ENCODE measurements around the gene MIAT.

DNA sequence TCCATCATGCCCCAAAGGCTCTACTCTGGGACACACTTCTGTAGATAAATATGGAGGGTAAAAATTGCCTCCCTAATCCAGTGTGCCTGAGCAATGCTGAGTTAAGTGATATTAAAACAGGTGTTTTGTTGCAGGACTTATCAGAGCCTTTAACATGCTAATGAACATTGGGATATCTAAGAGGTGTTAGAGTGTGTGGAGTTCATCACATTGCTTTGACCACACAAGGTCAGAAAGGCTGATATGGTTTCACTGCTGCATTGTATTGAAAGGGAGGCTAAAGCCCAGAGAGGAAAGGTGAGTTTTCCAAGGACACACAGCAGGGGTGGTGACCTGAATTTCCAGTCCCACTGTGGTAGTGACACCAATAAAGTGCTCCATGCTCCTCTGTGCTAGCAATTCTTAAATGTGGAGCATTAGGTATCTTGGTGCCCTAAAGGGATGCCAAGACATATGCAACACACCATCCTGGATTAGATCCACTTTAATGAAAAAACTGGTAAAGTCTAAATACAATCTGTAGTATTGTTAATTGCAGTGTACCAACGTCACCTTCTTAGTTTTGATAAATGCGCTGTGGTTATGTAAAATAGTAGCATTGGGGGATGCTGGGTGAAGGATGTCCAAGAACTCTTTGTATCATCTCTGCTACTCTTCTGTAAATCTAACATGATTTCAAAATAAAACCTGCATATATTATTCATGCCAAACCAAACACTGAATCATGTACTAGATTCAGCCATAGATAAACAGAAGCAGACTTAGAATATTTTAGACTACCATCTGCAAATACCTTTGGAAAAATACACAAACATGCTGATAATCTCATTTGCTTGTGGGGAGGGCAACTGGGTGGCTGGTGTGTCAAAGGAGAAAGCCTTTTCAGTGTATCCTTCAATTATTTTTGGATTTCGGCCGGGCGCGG is 45.8 kb downstream of the MIAT start:
- TF ChIP-seq POLR2AphosphoS5 (IDR thresholded peaks at IDR 0.05; ENCODE audit: insufficient read depth, low read depth, low read length): no peak
- TF ChIP-seq, protein P1, sequence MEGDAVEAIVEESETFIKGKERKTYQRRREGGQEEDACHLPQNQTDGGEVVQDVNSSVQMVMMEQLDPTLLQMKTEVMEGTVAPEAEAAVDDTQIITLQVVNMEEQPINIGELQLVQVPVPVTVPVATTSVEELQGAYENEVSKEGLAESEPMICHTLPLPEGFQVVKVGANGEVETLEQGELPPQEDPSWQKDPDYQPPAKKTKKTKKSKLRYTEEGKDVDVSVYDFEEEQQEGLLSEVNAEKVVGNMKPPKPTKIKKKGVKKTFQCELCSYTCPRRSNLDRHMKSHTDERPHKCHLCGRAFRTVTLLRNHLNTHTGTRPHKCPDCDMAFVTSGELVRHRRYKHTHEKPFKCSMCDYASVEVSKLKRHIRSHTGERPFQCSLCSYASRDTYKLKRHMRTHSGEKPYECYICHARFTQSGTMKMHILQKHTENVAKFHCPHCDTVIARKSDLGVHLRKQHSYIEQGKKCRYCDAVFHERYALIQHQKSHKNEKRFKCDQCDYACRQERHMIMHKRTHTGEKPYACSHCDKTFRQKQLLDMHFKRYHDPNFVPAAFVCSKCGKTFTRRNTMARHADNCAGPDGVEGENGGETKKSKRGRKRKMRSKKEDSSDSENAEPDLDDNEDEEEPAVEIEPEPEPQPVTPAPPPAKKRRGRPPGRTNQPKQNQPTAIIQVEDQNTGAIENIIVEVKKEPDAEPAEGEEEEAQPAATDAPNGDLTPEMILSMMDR (IDR thresholded peaks at IDR 0.05; ENCODE audit: extremely low read depth in 1 of 2, insufficient read depth in 1 of 2, low read depth in 1 of 2, low read length in 2 of 2): no peak
- no peak for TF ChIP-seq POLR2A (IDR thresholded peaks at IDR 0.05; ENCODE audit: low read depth, low read length)
- TF ChIP-seq EZH2 (IDR thresholded peaks at IDR 0.05; ENCODE audit: borderline replicate concordance, low read depth, low read length, severe bottlenecking): no peak
- TF ChIP-seq MYC (IDR thresholded peaks at IDR 0.05; ENCODE audit: low read depth, low read length): no peak
- TF ChIP-seq, protein P2, sequence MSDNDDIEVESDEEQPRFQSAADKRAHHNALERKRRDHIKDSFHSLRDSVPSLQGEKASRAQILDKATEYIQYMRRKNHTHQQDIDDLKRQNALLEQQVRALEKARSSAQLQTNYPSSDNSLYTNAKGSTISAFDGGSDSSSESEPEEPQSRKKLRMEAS (IDR thresholded peaks at IDR 0.05; ENCODE audit: insufficient read depth, insufficient read length): no peak
